PC-9 (cell line): ENCODE data around the gene RO60.

Source experiments
- CTCF ChIP-seq: fragments of 200-600 bp; sonication (generic); conservative IDR thresholded peaks from 2 replicates; pipeline ENCODE4 v1.6.1; 2017; ENCODE audit warnings: mixed run types, antibody characterized with exemption, mild to moderate bottlenecking, moderate library complexity
- EZH2 ChIP-seq: fragments of 200-600 bp; sonication (generic); IDR thresholded peaks from 2 replicates; pipeline ENCODE4 v1.8.0; 2017; ENCODE audit warnings: antibody characterized with exemption, low read depth

- no peak for TF ChIP-seq CTCF
- TF ChIP-seq EZH2, result no peak
Observed at GRCh38 chr1:193011406-193011805, 48.0 kb upstream of the RO60 start.
